RWPE1 (cell line): Measurements from ENCODE around the gene VTI1A.

Experiments
- CTCF ChIA-PET: fragments of 350-600 bp; sonication (Branson Sonifier 250); formaldehyde crosslinking; extraction: SDS; loops from one replicate; lab custom pipeline; 2021; lab: Yijun Ruan, JAX
- POLR2A ChIA-PET: fragments of 400-600 bp; formaldehyde crosslinking; extraction: SDS; loops from one replicate; lab custom pipeline; 2020; ENCODE audit warnings: antibody characterized with exemption; ENCODE audit not compliant: low non-redundant PET; lab: Yijun Ruan, JAX
- DNase-seq: peaks from one replicate; pipeline ENCODE4 v3.0.0; 2012; ENCODE audit warnings: low spot score
- H3K27ac ChIP-seq: fragments of 450-650 bp; 2 replicates; pipeline ENCODE4 v1.5.1; 2017
- TF ChIP-seq, protein P1 (sequence below): fragments of 450-650 bp; conservative IDR thresholded peaks from 2 replicates; pipeline ENCODE4 v1.5.1; 2017; ENCODE audit warnings: low read depth, mild to moderate bottlenecking

The VTI1A gene

DNA sequence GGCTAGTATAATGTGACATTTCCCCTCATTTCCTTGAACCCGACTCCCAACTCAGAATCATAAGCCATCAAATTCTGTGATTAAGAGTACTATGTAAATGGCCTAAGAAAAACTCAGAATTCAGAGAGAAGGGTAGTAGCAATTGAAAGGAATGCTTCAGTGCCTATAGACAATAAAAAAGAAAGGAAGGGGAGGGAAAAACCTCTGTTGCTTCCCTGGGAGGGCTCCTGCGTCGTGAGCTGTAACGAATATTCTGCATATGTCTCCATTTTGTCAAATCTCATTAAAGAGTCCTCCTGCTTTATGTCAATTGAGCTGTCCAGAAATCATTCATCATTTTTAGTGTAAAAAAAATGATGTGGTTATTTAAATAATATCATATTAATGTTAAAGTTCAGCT, 223.0 kb downstream of the VTI1A start:
- no peak for DNase-seq
- CTCF ChIA-PET = no interaction called here
- TF ChIP-seq, protein P1, sequence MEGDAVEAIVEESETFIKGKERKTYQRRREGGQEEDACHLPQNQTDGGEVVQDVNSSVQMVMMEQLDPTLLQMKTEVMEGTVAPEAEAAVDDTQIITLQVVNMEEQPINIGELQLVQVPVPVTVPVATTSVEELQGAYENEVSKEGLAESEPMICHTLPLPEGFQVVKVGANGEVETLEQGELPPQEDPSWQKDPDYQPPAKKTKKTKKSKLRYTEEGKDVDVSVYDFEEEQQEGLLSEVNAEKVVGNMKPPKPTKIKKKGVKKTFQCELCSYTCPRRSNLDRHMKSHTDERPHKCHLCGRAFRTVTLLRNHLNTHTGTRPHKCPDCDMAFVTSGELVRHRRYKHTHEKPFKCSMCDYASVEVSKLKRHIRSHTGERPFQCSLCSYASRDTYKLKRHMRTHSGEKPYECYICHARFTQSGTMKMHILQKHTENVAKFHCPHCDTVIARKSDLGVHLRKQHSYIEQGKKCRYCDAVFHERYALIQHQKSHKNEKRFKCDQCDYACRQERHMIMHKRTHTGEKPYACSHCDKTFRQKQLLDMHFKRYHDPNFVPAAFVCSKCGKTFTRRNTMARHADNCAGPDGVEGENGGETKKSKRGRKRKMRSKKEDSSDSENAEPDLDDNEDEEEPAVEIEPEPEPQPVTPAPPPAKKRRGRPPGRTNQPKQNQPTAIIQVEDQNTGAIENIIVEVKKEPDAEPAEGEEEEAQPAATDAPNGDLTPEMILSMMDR = no peak
- H3K27ac ChIP-seq = no peak overlapping the region
- POLR2A ChIA-PET = no interaction called here

DNA sequence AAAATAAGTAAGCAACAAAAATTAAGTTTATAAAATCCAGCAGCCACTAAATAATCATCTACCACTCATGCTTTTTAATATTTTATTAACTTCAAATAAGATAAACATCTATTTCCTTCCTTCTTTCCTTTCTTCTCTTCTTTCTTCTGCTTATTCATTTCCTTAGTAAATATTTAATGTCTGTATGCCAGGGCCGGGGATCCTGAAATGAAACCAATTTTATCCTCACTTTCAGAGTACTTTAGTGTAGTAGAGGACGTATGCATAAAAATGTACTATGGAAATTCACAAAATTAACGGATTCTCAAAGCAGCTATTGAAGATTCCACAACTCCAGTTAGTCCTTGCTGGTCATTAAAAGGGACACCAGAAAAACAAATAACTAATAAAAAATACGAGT, 224.7 kb downstream of the VTI1A start:
- DNase-seq = no peak
- TF ChIP-seq, protein P1 = no peak
- H3K27ac ChIP-seq = no peak overlapping the region
- POLR2A ChIA-PET = no interaction called here
- CTCF ChIA-PET = no interaction called here

DNA sequence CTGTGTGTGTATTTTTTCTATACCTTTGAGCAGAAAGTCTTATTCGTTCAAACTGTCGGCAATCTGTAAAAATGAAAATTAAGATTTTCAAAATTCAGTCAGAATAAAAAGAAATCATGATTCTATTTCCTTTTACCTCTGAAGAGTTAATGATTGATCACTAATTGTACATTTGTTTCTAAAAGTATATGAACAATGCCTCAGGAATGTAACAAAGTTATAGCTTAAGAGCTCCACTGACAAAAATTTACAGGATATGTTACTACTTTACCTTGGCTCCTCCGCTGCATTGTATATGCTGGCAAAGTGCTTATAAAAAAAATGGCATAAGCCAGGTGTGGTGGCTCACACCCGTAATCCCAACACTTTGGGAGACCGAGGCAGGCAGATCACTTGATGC, 225.7 kb downstream of the VTI1A start:
- TF ChIP-seq, protein P1 = no peak
- CTCF ChIA-PET = no interaction called here
- DNase-seq = no peak
- no peak overlapping the region for H3K27ac ChIP-seq
- POLR2A ChIA-PET = no interaction called here

DNA sequence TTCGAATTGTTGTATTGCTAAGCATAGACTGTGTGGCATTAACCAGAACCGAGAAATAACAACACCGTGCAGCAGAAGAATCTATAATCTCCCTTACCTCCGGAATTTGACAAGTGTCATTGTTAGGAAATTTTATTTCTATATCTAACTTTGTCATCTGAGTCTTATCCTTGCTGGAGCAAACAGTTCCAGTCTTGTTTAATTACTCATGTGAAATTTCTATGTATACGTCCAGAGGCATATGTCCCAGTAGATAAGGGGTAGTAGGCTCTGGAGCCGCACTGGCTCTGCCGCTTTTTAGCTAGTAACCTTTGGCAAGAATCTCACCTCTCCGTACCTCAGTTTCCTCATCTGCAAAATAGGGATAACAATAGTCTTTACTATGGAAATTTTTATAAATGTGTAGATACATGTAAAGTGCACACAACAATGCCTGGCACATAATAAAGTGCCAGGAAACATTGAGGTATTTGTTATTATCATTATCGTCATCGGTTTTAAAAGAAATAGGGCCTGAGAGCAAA, 228.6 kb downstream of the VTI1A start:
- ChIA-PET CTCF (no interaction called here), POLR2A (no interaction called here)
- no peak overlapping the region for H3K27ac ChIP-seq
- TF ChIP-seq, protein P1 = no peak
- DNase-seq = no peak

DNA sequence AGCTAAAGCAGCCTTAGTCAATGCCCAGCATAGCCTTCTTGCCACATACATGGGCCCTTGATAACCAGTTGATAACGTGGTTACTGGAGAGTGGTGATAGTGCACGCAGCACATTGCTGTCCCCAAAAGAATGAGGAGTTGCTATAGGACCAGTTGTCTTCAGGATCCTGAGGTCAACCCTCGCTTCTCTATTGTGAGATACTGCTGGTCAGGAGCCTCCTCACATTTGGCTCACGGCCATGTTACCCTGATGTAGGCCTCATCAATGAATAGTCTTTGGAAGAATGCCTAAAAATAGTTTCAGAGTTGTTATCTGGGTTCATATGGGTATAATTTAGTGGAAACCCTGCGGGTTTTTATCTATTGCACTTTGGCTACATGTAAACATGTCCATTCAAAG, 230.7 kb downstream of the VTI1A start:
- TF ChIP-seq, protein P1 = no peak
- POLR2A ChIA-PET = no interaction called here
- no peak overlapping the region for H3K27ac ChIP-seq
- no peak for DNase-seq
- CTCF ChIA-PET = no interaction called here

DNA sequence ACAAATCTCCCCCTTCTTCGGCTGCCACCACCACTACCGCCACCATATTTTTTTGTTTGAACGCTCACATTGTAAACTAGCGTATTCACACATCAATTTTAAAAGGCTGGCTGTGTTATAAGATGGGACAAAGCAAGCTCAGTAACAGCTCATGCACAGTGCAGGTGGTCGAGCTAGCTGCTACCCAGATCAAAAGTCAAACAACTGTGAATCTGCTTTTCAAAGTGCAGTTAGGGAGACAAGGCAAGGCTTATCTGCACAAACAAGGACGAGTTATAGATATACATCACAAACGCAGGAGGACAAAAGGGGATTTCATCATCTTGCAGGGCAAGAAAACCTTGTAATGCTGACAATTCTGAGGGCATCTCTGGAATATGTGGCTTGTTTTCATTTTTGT, 231.6 kb downstream of the VTI1A start:
- POLR2A ChIA-PET = no interaction called here
- no peak for DNase-seq
- CTCF ChIA-PET = no interaction called here
- TF ChIP-seq, protein P1 = no peak
- H3K27ac ChIP-seq = no peak overlapping the region
